Endometrial microvascular endothelial cells (primary cell): ENCODE measurements around the gene NDC1. TPM values are rescaled to one million over a fixed set of nuclear protein-coding genes. Genes with fewer than 3 reads are reported as not detected.
"Not testable (repeated sequence)": the region's sequence is repeated elsewhere in the genome, so short reads cannot be mapped to it uniquely, and the experiment has no call there.

Experiments used
- in situ Hi-C: cut with HindIII; loops from 2 replicates; pipeline ENCODE4 v1.10.0; 2017; ENCODE audit warnings: low sequenced_read_pairs, low pct_unique_long_range_greater_than_20kb; ENCODE audit errors: inconsistent ontology term
- total RNA-seq: library from RNA; depleted of rRNA; stranded (reverse); fragments of >200 nt; gene quantifications from one replicate; pipeline ENCODE4 v1.2.3, GENCODE V29; 2015; ENCODE audit errors: inconsistent ontology term

NDC1 gene
- total RNA-seq, 1 donor from 2014 or later = 39.8 TPM

DNA sequence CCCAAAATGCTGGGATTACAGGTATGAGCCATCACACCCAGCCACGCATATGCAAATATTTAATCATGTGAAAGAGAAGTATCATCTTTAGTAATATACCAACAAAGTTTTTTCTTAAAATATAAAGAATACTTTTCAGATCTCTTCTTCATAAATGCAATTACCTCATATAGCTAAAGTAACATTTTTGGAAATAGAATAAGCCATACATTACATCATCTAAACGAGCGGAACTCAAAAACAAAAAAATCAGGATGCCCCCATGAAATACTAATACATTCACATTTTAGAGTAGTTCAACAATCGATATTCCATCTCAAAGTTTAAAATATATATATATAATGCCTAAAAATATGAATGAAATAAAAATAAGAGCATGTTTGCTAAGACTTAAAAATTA, 4.7 kb downstream of the NDC1 start:
- in situ Hi-C loops = no loop called here

DNA sequence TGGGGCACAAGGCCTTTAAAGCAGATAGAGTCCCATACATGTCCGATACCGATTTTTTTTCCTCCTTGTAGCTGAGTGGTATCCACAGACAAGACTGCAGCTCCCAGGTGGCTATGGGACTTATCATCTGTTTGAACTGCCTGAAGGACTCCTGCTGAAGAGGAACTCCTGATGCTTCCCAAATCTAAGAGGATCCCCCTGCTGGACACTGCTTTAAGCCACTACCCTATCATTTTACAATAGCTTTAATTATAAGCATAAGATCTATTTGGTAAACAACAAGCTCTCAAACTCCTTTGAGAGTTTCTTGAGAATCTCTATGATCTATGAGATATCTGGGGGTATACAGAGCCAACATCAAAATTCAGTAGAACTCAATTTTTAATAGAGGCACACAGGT, 11.7 kb downstream of the NDC1 start:
- in situ Hi-C loops = no loop called here

DNA sequence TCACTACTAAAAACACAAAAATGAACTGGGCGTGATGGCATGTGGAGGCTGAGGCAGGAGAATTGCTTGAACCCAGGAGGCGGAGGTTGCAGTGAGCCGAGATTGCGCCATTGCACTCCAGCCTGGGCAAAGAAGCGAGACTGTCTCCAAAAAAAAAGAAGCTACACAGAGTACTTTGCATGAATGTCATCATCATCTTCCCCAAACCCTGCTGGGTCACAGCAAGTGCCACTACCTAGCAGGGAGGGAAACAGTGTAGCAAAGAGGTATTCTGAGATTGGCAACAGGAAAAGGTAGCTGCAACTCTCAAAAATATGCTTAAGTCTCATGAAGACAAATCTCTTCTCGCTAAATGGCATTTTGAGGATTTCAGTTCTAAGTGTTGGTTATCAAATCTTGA, 12.8 kb downstream of the NDC1 start:
- in situ Hi-C loops = no loop called here

DNA sequence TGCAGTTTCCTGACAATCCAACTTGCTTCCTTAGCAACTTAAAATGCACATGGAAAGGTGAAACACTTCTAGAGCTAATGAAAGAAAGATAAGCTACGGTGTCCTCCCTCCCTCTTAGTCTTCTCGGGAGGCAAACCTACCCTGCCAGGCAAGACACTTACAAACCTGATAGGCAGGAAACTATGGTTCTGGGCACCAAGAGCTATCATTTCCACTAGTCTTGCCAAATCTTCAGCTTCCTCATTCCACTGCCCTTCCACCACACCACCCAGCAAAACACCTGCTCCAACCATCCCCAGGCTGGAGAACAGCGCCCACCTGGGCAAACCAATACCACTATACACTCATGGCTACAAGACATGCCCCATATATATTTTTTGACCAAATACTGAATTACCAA, 15.2 kb downstream of the NDC1 start:
- in situ Hi-C loops = no loop called here

DNA sequence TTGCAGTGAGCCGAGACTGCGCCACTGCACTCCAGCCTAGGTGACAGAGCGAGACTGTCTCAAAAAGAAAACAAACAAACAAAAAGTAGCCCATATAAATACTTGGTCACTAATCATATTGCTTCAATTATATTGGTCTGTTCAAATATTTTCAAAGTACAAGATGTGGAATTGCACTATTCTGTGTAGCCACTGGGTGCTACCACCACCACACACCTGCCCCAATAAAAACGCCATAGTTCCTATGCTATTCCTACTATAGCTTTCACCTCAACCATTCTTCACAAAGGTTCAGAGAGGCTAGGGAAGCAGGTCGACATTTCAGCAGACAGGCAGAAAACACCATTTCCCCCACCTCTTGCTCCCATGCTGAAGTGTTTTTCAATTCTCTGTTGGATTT, 16.7 kb downstream of the NDC1 start:
- in situ Hi-C loops = no loop called here

DNA sequence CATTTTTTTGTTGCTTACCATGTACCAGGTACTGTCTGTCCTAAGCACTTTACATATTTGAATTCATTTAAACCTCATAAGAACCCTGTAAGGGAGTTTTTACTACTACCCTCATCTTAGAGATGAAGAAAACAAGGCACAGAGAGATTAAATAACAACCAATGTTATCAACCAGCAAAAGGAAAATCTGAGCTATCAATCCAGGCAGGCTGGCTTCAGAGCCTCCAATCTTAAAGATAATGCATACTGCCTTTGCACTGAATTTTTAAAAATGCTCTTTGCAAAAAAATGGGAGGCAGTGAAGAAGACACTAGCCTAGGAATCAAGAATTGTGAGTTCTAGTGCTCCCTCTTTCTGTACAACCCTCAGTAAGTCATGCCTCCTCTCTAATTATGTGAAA, 18.7 kb downstream of the NDC1 start:
- in situ Hi-C loops = no loop called here

DNA sequence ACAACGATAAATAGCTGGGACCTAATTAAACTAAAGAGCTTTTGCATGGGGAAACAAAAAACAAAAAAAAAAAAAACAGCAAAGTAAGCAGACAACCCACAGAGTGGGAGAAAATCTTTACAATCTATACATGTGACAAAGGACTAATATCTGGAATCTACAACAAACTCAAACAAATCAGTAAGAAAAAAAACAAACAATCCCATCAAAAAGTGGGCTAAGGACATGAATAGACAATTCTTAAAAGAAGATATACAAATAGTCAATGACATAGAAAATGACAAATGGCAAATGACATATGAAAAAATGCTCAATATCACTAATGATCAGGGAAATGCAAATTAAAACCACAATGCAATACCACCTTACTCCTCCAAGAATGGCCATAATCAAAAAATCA, 21.5 kb downstream of the NDC1 start:
- in situ Hi-C loops = not testable (repeated sequence)

DNA sequence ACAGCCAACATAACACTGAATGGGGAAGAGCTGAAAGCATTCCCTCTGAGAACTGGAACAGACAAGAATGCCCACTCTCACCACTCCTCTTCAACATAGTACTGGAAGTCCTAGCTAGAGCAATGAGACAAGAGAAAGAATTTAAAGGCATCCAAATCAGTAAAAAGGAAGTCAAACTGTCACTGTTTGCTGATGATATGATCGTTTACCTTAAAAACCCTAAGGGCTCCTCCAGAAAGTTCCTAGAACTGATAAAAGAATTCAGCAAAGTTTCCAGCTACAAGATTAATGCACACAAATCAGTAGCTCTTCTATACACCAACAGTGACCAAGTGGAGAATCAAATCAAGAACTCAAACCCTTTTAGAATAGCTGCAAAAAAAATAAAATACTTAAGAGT, 22.6 kb downstream of the NDC1 start:
- in situ Hi-C loops = not testable (repeated sequence)

DNA sequence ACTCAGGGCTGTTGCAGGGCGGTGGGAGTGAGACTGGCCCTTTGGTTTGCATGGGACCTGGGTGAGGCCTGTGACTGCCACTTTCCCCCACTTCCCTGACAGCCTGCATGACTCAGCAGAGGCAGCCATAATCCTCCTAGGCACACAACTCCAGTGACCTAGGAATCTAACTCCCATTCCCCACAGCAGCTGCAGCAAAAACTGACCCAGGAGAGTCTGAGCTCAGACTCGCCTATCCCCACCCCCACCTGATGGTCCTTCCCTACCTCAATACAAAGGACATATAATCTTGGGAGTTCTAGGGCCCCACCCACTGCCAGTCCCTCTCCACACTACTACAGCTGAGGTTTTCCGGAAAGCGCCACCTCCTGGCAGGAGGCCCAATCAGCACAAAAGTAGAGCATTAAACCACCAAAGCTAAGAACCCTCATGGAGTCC, 26.7 kb downstream of the NDC1 start:
- in situ Hi-C loops = no loop called here

DNA sequence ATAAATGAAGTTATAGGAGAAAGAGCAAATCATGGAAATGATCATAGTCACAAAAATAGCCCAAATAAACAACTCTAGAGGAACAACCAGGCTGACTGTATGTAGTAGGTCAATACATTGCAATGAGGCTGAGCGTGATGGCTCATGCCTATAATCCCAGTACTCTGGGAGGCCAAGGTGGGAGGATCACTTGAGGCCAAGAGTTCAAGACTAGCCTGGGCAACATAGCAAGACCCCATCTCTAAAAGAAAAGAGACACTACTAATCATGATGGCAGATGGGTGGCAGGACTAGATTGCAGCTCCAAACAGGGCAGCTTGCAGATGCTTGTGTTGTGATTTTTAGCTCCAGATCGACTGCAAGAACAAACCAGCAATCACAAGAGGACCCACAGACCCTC, 27.6 kb downstream of the NDC1 start:
- in situ Hi-C loops = no loop called here

DNA sequence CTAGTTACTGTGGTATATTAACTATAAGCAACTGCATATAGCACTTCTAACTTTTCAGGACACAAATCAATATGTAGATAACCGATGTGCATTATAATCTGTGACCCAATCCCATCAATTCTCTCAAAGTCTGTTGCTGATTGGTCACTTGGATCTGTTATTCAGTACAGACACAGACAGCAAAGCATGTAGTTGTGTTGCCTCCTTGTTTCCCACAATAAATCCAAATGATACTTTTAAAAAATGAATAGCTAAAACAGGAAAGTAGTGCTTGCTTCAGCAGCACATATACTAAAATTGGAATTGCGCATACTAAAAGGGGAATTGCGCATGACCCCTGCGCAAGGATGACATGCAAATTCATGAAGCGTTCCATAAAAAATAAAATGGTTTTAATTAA, 28.1 kb downstream of the NDC1 start:
- in situ Hi-C loops = no loop called here

DNA sequence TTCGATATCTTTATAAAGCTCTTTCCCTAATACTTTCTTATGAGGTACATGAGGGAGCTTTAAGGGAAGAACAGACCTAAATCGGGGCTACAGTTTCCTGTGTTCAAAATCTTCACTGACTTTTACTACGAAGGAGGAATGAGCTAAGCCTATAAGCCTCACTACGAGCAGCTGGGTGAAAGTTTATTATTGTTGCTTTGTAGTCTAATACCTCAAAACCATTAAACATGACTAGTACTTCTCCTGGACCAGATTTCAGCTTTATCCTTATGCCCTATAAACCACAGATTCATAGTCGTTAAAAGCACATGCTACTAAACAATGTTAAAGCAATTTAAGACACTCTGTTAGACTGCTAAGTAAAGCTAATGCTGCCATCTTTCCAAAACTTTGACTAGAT, 30.2 kb downstream of the NDC1 start:
- in situ Hi-C loops = no loop called here

DNA sequence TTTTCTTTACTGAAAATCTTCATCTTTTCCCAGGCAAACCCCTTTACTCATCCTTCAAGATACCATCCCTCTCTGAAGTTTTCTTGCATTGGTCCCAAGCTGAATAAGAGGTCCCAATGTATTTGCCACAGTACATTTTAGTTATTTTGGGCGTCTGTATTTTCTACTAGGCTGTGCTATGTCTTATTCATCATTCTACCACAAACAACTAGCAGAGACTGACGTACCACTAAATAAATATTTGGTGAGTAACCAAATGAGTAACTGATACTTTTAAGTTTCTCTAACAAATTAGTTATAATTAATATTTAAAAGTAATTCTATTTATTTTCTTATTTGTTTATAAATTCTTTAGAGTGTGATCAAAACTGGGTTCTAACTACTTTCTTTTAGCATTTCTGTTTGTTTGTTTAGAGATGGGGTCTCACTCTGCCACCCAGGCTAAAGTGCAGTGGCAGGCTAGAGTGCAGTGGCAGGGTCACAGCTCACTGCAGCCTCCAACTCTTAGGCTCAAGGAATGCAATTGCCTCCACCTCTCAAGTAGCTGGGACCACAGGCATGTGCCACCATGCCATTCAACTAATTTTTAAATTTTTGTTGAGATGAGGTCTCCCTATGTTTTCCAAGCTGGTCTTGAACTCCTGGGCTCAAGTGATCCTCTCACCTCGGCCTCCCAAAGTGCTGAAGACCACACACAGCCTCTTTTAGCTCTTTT, 33.1 kb downstream of the NDC1 start:
- in situ Hi-C loops = no loop called here

DNA sequence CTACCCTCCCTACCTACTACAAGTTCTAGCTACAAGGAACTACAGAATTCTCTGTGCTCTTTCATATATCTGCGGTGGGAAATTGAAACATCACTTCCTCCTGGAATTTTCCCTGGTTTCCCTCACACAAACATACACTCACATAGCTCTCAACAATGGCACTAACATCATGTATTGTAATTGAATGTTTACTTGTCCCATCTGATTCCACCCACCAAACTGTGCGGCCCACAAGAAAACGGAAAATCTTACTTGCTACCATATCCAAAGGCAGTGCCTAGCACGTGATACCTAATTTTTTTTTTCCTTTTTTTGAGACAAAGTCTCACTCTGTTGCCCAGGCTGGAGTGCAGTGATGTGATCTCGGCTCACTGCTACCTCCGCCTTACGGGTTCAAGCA, 33.9 kb downstream of the NDC1 start:
- in situ Hi-C loops = no loop called here

DNA sequence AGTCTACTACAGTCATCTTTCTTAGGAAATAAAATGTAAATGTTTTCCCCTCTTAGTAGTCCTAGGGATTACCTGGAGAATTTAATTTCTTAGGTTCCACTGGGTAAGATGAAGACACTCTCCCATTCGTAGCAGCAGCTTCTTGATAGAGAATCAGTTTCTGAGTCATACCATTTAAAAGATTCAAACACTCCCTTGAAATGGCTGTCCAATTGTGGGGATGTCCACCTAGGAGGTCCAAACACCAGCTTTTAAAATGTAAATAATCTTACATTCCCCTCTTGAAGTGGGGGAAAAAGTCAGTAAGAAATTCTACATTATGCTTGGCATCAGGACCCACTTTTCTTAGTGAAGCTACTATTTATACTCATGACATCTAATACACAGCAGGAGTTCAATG, 37.5 kb downstream of the NDC1 start:
- in situ Hi-C loops = no loop called here

DNA sequence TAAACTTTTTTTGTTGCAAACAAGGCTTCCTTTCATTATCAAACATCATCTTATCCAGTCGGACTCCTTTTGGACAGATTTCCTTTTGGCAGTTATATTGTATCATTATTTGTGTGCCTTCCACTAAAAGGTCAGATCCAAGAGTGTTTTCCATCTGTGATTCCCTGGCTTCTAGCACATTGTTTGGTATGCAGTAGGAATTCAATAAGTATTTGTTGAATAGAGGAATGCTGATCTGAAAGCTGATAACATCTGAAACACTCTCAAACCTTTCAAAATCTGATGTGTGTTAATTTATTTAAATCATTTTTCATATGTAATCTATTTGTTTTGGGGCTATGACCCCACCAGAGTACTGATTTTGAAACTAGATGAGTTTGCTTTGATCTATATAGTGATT, 39.0 kb downstream of the NDC1 start:
- in situ Hi-C loops = no loop called here

DNA sequence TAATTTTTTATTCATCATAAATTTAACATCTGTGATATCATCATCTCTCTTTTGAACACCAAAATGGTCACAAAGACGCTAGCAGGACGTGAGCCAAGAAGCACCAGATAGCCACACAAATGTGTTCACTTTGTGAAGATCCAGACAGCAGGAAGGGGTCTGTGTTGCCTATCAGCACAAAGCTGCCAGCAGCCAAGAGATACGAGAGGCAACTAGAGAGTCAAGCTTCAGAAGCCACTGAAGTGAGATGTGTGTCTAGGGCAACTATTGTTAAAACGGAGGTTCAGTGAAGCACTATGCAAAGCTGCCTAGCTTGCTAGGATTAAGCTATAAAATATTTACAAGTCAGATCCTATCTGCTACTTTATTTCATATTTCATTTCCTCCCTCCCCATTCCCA, 45.3 kb downstream of the NDC1 start:
- in situ Hi-C loops = no loop called here

DNA sequence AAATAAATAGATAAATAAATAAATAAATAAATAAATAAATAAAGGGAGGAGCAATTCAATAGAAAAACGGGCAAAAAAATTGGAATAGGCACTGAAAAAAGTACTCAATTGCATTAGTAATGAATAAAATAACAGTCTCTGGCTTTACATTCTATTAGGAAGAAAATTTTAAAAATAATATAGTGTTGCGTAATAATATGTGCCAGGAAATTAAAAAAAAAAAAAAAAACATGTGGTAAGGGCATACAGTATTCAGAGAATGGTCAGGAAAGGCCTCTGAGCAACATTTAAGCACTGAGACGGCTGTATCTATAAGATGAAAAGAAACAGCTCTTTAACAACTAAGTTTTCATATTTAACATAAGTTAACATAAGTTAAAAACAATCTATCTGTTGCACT, 50.4 kb downstream of the NDC1 start:
- in situ Hi-C loops = no loop called here

DNA sequence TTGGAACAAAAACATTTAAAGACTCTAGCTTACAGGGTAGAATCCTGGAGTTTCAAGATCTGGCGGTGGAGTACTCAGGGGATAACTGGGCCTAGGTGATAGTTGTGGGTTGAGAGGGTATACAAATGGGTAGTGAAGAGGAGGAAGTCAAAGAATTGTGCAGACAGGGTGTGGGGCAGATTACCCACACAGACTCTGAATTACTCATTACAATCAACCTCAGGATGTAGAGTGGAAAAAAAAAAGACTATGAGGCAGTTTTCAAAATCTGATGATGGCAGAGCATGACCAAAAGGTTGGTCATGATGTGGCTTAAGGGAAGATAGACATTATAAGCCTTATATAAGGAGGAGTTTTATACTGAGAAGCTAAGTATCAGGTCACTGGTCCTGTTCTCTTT, 55.0 kb downstream of the NDC1 start:
- in situ Hi-C loops = no loop called here

DNA sequence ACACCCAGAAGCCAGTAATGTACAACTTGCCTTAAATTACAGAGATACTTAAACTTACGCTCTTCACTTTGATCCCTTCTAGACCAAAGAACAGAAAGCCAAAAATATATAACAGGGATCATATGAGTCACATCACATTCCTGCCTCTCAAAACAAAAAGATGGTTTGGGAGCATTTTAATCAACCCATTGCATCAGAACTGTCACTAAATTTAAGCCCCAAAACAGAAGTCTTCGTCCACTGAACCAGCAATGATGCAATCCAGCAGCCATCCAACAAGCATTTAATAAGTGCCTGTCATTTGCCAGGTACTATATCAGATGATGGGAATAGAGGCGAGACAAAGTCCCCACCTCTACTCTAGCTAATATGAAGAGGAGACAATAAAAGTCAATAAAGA, 56.4 kb downstream of the NDC1 start:
- in situ Hi-C loops = no loop called here

DNA sequence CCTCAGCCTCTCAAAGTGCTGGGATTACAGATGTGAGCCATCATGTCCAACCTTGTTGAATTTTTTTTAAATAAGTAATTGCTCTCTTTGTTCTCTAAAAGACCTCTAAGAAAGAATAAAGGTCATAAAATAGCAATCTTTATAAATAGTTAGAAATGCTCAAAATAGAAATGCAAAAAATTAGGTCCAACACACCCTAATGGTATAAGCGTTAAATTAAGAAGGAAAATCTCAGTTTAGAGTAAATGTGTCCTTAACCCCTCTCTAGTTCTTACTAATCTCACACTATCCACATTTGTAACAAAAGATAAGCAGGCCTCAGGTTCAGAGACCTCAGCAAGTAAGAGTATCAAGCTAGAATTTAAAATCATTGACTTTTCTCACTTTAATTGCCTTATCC, 60.8 kb downstream of the NDC1 start:
- in situ Hi-C loops = no loop called here
